Measurements from ENCODE around the gene MRPL3. TPM values are rescaled to one million over a fixed set of nuclear protein-coding genes. Genes with fewer than 3 reads are reported as not detected.

Gene MRPL3
- total and polyA plus RNA-seq, 2 experiments from 2014 or later: 159 to 185 TPM

DNA sequence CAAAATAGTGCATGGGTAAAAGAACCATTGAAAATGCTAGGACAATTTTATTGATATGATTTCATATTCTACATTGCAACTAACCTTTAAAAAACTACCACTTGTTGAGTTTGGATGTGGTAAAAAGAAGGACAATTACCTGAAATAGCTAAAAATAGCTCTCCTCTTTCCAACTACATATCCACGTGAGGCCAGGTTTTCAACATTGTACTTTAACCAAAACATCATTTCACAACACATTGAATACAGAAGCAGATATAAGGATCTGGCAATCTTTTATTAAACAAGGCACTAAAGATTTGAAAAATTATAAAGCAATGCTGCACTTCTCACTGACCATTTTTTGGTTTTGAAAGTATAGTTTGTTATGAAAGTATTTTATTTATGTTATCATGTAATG, 28.1 kb upstream of the MRPL3 start:
- Histone ChIP-seq H3K9me2 (ENCODE audit: insufficient read depth) (0 out of 2 replicates have a peak, but pooled peaks cover 3% of the 10 kb centered on the region), H3K4me2 (no peak overlapping the region), H3F3A (replicated peaks; ENCODE audit: low read depth) (no peaks in the 10 kb centered on the region), H4K20me1 (replicated peaks; ENCODE audit: insufficient read depth) (no peaks in the 10 kb centered on the region), H3K36me3 (ENCODE audit: insufficient read depth) (no peaks in the 10 kb centered on the region), H3K27ac (ENCODE audit: low read depth) (no peak overlapping the region), H3K4me3 (no peak overlapping the region), H3K79me2 (replicated peaks; ENCODE audit: insufficient read depth) (no peaks in the 10 kb centered on the region), H2AFZ (no peak overlapping the region), H3K27me3 (ENCODE audit: insufficient read depth) (no peaks in the 10 kb centered on the region), H3K4me1 (ENCODE audit: insufficient read depth) (peaks cover 14% of the 10 kb centered on the region)
- no peak for TF ChIP-seq CREB1 (CRISPR knock-in tag; IDR thresholded peaks at IDR 0.05; ENCODE audit: low read depth)
- TF ChIP-seq, protein P1, sequence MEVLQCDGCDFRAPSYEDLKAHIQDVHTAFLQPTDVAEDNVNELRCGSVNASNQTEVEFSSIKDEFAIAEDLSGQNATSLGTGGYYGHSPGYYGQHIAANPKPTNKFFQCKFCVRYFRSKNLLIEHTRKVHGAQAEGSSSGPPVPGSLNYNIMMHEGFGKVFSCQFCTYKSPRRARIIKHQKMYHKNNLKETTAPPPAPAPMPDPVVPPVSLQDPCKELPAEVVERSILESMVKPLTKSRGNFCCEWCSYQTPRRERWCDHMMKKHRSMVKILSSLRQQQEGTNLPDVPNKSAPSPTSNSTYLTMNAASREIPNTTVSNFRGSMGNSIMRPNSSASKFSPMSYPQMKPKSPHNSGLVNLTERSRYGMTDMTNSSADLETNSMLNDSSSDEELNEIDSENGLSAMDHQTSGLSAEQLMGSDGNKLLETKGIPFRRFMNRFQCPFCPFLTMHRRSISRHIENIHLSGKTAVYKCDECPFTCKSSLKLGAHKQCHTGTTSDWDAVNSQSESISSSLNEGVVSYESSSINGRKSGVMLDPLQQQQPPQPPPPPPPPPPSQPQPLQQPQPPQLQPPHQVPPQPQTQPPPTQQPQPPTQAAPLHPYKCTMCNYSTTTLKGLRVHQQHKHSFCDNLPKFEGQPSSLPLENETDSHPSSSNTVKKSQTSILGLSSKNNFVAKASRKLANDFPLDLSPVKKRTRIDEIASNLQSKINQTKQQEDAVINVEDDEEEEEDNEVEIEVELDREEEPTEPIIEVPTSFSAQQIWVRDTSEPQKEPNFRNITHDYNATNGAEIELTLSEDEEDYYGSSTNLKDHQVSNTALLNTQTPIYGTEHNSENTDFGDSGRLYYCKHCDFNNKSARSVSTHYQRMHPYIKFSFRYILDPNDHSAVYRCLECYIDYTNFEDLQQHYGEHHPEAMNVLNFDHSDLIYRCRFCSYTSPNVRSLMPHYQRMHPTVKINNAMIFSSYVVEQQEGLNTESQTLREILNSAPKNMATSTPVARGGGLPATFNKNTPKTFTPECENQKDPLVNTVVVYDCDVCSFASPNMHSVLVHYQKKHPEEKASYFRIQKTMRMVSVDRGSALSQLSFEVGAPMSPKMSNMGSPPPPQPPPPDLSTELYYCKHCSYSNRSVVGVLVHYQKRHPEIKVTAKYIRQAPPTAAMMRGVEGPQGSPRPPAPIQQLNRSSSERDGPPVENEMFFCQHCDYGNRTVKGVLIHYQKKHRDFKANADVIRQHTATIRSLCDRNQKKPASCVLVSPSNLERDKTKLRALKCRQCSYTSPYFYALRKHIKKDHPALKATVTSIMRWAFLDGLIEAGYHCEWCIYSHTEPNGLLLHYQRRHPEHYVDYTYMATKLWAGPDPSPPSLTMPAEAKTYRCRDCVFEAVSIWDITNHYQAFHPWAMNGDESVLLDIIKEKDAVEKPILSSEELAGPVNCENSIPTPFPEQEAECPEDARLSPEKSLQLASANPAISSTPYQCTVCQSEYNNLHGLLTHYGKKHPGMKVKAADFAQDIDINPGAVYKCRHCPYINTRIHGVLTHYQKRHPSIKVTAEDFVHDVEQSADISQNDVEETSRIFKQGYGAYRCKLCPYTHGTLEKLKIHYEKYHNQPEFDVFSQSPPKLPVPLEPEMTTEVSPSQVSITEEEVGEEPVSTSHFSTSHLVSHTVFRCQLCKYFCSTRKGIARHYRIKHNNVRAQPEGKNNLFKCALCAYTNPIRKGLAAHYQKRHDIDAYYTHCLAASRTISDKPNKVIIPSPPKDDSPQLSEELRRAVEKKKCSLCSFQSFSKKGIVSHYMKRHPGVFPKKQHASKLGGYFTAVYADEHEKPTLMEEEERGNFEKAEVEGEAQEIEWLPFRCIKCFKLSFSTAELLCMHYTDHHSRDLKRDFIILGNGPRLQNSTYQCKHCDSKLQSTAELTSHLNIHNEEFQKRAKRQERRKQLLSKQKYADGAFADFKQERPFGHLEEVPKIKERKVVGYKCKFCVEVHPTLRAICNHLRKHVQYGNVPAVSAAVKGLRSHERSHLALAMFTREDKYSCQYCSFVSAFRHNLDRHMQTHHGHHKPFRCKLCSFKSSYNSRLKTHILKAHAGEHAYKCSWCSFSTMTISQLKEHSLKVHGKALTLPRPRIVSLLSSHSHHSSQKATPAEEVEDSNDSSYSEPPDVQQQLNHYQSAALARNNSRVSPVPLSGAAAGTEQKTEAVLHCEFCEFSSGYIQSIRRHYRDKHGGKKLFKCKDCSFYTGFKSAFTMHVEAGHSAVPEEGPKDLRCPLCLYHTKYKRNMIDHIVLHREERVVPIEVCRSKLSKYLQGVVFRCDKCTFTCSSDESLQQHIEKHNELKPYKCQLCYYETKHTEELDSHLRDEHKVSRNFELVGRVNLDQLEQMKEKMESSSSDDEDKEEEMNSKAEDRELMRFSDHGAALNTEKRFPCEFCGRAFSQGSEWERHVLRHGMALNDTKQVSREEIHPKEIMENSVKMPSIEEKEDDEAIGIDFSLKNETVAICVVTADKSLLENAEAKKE (CRISPR knock-in tag; IDR thresholded peaks at IDR 0.05): no peak
- TF ChIP-seq, protein P2, sequence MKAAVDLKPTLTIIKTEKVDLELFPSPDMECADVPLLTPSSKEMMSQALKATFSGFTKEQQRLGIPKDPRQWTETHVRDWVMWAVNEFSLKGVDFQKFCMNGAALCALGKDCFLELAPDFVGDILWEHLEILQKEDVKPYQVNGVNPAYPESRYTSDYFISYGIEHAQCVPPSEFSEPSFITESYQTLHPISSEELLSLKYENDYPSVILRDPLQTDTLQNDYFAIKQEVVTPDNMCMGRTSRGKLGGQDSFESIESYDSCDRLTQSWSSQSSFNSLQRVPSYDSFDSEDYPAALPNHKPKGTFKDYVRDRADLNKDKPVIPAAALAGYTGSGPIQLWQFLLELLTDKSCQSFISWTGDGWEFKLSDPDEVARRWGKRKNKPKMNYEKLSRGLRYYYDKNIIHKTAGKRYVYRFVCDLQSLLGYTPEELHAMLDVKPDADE (IDR thresholded peaks at IDR 0.05): no peak
- no peak for TF ChIP-seq STAT1 (IDR thresholded peaks at IDR 0.05; ENCODE audit: unreplicated experiment)
- TF ChIP-seq POLR2AphosphoS5 (IDR thresholded peaks at IDR 0.05; ENCODE audit: low read depth): no peak
- TF ChIP-seq ZNF331 (CRISPR knock-in tag; IDR thresholded peaks at IDR 0.05; ENCODE audit: low read depth): no peak
- TF ChIP-seq ZNF114 (CRISPR knock-in tag; IDR thresholded peaks at IDR 0.05): no peak
- TF ChIP-seq, protein P3, sequence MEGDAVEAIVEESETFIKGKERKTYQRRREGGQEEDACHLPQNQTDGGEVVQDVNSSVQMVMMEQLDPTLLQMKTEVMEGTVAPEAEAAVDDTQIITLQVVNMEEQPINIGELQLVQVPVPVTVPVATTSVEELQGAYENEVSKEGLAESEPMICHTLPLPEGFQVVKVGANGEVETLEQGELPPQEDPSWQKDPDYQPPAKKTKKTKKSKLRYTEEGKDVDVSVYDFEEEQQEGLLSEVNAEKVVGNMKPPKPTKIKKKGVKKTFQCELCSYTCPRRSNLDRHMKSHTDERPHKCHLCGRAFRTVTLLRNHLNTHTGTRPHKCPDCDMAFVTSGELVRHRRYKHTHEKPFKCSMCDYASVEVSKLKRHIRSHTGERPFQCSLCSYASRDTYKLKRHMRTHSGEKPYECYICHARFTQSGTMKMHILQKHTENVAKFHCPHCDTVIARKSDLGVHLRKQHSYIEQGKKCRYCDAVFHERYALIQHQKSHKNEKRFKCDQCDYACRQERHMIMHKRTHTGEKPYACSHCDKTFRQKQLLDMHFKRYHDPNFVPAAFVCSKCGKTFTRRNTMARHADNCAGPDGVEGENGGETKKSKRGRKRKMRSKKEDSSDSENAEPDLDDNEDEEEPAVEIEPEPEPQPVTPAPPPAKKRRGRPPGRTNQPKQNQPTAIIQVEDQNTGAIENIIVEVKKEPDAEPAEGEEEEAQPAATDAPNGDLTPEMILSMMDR (conservative IDR thresholded peaks at IDR 0.05; ENCODE audit: low read depth in 2 of 2): no peak
- TF ChIP-seq EZH2phosphoT487 (IDR thresholded peaks at IDR 0.05; ENCODE audit: unreplicated experiment): no peak
- no peak for TF ChIP-seq EZH2 (IDR thresholded peaks at IDR 0.05; ENCODE audit: low read depth, unreplicated experiment)
- TF ChIP-seq, protein P4, sequence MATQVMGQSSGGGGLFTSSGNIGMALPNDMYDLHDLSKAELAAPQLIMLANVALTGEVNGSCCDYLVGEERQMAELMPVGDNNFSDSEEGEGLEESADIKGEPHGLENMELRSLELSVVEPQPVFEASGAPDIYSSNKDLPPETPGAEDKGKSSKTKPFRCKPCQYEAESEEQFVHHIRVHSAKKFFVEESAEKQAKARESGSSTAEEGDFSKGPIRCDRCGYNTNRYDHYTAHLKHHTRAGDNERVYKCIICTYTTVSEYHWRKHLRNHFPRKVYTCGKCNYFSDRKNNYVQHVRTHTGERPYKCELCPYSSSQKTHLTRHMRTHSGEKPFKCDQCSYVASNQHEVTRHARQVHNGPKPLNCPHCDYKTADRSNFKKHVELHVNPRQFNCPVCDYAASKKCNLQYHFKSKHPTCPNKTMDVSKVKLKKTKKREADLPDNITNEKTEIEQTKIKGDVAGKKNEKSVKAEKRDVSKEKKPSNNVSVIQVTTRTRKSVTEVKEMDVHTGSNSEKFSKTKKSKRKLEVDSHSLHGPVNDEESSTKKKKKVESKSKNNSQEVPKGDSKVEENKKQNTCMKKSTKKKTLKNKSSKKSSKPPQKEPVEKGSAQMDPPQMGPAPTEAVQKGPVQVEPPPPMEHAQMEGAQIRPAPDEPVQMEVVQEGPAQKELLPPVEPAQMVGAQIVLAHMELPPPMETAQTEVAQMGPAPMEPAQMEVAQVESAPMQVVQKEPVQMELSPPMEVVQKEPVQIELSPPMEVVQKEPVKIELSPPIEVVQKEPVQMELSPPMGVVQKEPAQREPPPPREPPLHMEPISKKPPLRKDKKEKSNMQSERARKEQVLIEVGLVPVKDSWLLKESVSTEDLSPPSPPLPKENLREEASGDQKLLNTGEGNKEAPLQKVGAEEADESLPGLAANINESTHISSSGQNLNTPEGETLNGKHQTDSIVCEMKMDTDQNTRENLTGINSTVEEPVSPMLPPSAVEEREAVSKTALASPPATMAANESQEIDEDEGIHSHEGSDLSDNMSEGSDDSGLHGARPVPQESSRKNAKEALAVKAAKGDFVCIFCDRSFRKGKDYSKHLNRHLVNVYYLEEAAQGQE (IDR thresholded peaks at IDR 0.05; ENCODE audit: unreplicated experiment): no peak
- no peak for TF ChIP-seq NANOG (IDR thresholded peaks at IDR 0.05; ENCODE audit: borderline replicate concordance)
- TF ChIP-seq JUNB (IDR thresholded peaks at IDR 0.05; ENCODE audit: unreplicated experiment): no peak
- Mint-ChIP-seq H3K27me3 (ENCODE audit: insufficient read depth, low read depth, poor library complexity) (peaks cover 2% of the 10 kb centered on the region), H3K4me3 (no peak overlapping the region), H3K27ac (no peak overlapping the region), H3K9me3 (no peaks in the 10 kb centered on the region), H3K4me1 (peaks cover 16% of the 10 kb centered on the region), H3K36me3 (ENCODE audit: low read depth) (no peaks in the 10 kb centered on the region)
- DNase-seq (ENCODE audit: low spot score) (no peak), ATAC-seq (no peak)
